Epithelial cell of alveolus of lung (primary cell): ENCODE measurements around the gene DCAF4. TPM values are rescaled to one million over a fixed set of nuclear protein-coding genes. Genes with fewer than 3 reads are reported as not detected.

Source experiments
- total RNA-seq: library from RNA; depleted of rRNA; stranded (reverse); fragments of >200 nt; gene quantifications from 2 replicates; pipeline ENCODE4 v1.2.1, GENCODE V29; 2015

The DCAF4 gene
- total RNA-seq: 8.8 and 26.1 TPM in 2 replicates

GRCh38 chr14:72926292-72927028 lies at the start of gene DCAF4:
Gene DCAF4 (plus strand): TSS chr14:72926464. CDS start chr14:72937979, 11,515 bp downstream.

GRCh38 chr14:72893636-72894322 lies 32.5 kb upstream of the DCAF4 start, which contains the start of gene DPF3:
Gene DPF3 (minus strand): TSS chr14:72894101. CDS start chr14:72894088, 13 bp downstream.

Other genes starting within 250 kb of the DCAF4 start
- gene DPF3, start 32.4 kb upstream of the DCAF4 start, total RNA-seq: 1.2 and 4.5 TPM in 2 replicates
- gene ZFYVE1, start 100.6 kb downstream of the DCAF4 start, total RNA-seq: 12.3 and 26.7 TPM in 2 replicates
- gene RBM25, start 132.1 kb downstream of the DCAF4 start, total RNA-seq: 11.5 and 22.8 TPM in 2 replicates
- 34.4 and 47.3 TPM in 2 replicates for gene PSEN1, start 210.0 kb downstream of the DCAF4 start, total RNA-seq